Urothelium cell line (cell line): ENCODE results near the gene PHF5A.
A peak's percentile ranks its signal among the peaks of the same experiment; 100 is the strongest.
"Not testable (repeated sequence)": the region's sequence is repeated elsewhere in the genome, so short reads cannot be mapped to it uniquely, and the experiment has no call there.

Experiments
- DNase-seq: peaks from one replicate; pipeline ENCODE4 v3.0.0; 2011; ENCODE audit warnings: low spot score, mixed read lengths
- FAIRE-seq: peaks from 2 replicates; lab custom pipeline; 2011; peaks lifted over from hg19 to GRCh38; lab: Jason Lieb, UNC

Gene PHF5A

DNA sequence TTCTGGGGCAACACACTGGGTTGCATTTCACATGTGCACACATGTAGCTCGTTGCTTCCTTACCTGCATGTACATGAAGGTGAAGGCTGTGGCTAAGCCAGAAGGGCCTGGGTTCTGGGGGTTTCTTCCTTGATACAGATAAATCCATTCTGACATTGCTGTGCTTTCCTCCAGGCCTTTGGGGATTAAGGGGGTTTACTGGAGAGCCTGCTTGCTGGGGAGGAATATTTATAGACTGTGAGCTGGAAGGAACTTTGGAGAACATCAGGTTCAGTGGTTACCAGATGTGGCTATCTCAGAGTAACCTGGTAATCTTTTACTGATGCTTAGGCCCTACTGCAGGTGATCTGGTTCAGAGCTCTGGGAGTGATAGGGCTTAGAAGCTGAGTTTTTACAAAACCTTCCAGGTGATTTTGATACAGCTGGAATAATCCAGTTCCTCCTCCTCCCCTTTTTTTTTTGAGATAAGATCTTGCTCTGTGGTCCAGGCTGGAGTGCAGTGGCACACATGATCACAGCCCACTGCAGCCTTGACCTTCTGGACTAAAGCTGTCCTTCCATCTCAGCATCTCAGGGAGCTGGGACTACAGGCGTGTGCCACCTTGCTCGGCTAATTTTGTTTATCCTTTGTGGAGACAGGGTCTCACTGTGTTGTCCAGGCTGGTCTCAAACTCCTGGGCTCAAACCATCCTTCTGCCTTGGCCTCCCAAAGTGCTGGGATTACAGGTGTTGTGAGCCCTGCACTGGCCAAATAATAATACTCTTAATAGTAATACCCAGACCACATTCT is 20.3 kb upstream of the PHF5A start:
- DNase-seq (no peak), FAIRE-seq (no peak)

GRCh38 chr22:41488076-41488475 is 19.6 kb upstream of the PHF5A start:
- FAIRE-seq, result no peak

GRCh38 chr22:41487037-41487935 is 18.8 kb upstream of the PHF5A start:
- FAIRE-seq (peak; percentile 46), DNase-seq (no peak)

More at GRCh38 chr22:41488076-41488475, 19.6 kb upstream of the PHF5A start:
- DNase-seq, result no peak

- FAIRE-seq (no peak), DNase-seq (no peak)
Measured at GRCh38 chr22:41485033-41485432, 16.5 kb upstream of the PHF5A start.

GRCh38 chr22:41482319-41482935 is 13.9 kb upstream of the PHF5A start:
- DNase-seq (no peak), FAIRE-seq (no peak)

DNA sequence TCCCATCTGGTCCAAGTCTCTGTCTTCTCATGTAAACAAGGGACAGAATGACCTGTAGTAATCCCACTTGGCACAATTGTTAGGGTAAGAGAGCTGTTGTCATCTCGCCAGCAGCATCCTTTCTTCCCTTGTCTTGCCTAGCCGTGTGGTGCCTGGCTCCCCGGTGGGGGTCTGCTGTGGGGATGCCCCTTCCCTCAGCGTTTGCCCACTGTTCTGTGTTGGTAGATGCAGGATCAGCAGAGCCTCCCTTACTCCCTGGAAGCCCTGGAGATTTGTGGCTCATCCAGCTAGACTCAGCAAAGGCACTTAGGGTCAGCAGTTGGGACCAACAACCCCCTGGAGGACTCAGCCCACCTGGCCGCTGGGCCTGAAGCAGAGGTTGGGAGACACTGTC is 13.4 kb upstream of the PHF5A start:
- DNase-seq (no peak), FAIRE-seq (no peak)

GRCh38 chr22:41481131-41481830 is 12.8 kb upstream of the PHF5A start:
- FAIRE-seq, result no peak
- DNase-seq, result no peak

- FAIRE-seq, result no peak
Measured at GRCh38 chr22:41480397-41480735, 11.9 kb upstream of the PHF5A start.

DNA sequence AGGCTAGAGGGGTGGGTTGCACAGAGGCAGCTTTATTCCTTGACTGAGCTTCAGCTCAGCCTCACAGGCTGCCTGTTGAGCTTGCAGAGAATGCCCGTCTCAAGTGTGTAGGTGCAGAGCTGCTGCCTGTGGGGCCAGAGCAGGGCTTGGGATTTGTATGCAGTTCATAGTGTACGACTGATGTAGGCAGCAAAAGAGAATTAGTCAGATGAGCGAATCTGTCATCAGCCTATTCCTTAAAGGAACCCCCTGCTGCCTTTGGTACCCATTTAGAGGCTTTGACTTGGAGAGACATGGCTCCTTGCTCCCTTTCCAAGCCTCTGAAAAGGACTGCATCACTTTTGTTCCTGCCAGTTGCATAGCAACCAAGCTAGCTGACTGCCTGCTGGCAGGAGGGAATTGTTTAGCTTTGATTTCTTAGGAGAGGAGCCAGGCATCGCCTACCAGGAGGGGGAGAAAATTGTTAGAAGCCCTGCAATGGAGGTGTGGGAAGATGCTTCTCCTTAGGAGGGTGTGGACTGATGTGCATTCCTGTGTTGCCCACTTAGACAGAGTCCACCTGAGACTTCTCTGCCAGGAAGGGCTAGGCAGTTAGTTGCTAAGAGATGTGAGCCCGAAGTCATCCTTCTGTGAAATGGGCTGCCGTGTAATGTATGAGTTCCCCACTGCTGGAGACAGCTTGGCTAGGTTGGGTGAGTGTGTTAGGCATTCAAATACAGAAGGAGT is 11.3 kb upstream of the PHF5A start:
- FAIRE-seq (peak; percentile 40), DNase-seq (no peak)

More at GRCh38 chr22:41480397-41480735, 11.9 kb upstream of the PHF5A start:
- no peak for DNase-seq

GRCh38 chr22:41478891-41479521 is 10.5 kb upstream of the PHF5A start:
- FAIRE-seq (no peak), DNase-seq (no peak)

- FAIRE-seq (no peak), DNase-seq (no peak)
Measured at GRCh38 chr22:41478473-41478872, 10.0 kb upstream of the PHF5A start.

DNA sequence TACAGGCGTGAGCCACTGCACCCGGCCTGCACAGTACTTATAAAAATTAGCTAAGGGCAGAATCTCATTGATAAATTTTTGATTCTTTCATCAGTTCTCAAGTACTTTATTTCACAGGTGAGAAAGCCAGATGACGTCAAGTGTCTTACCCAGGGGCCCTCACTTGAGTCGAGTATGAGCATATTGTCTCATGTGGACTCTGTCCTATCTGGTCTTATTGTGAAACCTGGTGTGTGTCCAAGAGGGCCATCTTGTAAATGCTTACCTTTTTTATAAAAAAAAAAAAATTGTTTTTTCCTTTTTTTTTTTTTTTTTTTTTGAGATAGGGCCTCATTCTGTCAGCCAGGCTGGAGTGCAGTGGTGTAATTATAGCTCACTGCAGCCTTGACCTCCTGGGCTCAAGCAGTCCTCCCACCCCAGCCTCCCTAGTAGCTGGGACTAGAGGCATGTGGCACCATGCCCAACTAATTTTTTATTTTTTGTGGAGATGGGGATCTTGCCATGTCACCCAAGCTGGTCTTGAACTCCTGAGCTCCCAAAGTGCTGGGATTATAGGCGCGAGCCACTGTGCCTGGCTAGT is 6.5 kb upstream of the PHF5A start:
- no peak for FAIRE-seq
- no peak for DNase-seq

- no peak for DNase-seq
- no peak for FAIRE-seq
Measured at GRCh38 chr22:41471568-41471967, 3.1 kb upstream of the PHF5A start.

GRCh38 chr22:41470886-41471285 is 2.4 kb upstream of the PHF5A start:
- FAIRE-seq, result no peak
- no peak for DNase-seq

DNA sequence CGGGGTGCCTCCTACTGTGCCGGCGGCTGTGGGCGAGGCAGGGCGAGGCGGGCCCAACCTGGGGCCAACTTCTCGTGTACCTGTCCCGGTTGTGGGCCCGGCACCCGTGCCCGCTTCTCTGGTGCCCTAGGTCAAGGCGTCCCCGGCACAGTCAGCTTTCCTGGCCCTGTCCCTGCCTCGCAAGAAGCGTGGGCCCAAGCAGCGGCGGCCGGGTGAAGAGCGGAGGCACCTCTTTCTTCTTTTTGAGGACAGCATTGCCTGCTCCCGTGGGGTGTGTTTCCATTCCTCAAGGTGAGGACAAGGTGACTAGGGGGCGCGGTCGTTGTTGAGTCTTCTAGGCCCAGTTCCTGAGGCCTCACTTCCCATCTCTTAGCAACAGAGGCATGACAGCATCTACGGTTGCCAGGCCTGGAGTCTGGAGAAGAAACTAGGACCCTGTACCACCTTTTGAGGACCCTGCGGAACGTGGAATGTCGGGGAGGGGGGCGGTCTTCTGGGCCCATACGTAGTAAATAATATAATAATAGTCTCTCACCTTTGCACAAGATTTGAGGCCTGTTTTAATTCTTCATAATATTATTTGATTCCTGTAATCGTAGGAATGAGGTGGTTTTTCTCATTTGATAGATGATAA is 843 bp upstream of the PHF5A start:
- FAIRE-seq (no peak), DNase-seq (no peak)

- DNase-seq, result no peak
- FAIRE-seq, result no peak
Measured at GRCh38 chr22:41461901-41462300, 6.6 kb downstream of the PHF5A start.

GRCh38 chr22:41460071-41460470 is 8.4 kb downstream of the PHF5A start:
- not testable (repeated sequence) for DNase-seq, FAIRE-seq

GRCh38 chr22:41459431-41459830 is 9.1 kb downstream of the PHF5A start:
- no peak for FAIRE-seq

DNA sequence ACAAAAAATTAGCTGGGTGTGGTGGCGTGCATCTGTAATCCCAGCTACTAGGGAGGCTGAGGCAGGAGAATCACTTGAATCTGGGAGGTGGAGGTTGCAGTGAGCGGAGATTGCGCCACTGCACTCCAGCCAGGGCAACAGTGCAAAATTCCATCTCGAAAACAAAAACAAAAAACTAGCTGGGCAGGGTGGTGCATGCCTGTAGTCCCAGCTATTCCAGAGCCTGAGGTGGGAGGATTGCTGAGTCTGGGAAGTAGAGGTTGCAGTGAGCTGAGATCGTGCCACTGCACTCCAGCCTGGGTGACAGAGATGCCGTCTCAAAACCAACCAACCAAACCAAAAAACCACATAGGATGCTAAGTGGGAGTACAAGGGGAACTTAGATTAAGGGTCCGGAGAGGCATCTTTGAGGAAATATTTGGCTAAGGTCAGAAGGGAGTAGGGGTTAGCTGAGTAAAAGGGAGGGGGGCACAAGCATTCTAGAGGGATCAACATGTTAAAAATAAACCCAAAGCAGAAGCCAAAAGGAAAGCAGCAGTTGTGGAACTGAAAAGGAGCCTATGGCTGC is 10.2 kb downstream of the PHF5A start:
- DNase-seq (no peak), FAIRE-seq (no peak)

More at GRCh38 chr22:41459431-41459830, 9.1 kb downstream of the PHF5A start:
- no peak for DNase-seq
